Nephron (organoid): ENCODE measurements around the gene SNED1.
"Not testable (repeated sequence)": the region's sequence is repeated elsewhere in the genome, so short reads cannot be mapped to it uniquely, and the experiment has no call there.

ENCODE experiments used
- H3K27ac Mint-ChIP-seq, 3 experiments: 2 replicates each; pipeline ENCODE4 v1.8.0; 2020; ENCODE audit warnings: mixed read lengths in 3 of 3, mild to moderate bottlenecking in 2 of 3, moderate library complexity in 1 of 3
- H3K27me3 Mint-ChIP-seq: 2 replicates; pipeline ENCODE4 v1.8.0; 2021; ENCODE audit warnings: low read depth, mild to moderate bottlenecking, moderate library complexity, mixed read lengths
- H3K36me3 Mint-ChIP-seq: 2 replicates; pipeline ENCODE4 v1.8.0; 2020; ENCODE audit warnings: low read depth, mixed read lengths
- H3K4me1 Mint-ChIP-seq: 2 replicates; pipeline ENCODE4 v1.8.0; 2020; ENCODE audit warnings: mixed read lengths
- H3K4me3 Mint-ChIP-seq, 3 experiments: 2 replicates each; pipeline ENCODE4 v1.8.0; 2020; ENCODE audit warnings: mild to moderate bottlenecking in 3 of 3, mixed read lengths in 3 of 3, moderate library complexity in 2 of 3
- H3K9me3 Mint-ChIP-seq: 2 replicates; pipeline ENCODE4 v1.8.0; 2020; ENCODE audit warnings: mixed read lengths
- CTCF ChIP-seq, 3 experiments: fragments of 200-600 bp; sonication (generic); IDR thresholded peaks; one replicate each; pipeline ENCODE4 v1.5.0; 2021; ENCODE audit warnings: antibody characterized with exemption in 3 of 3; ENCODE audit not compliant: unreplicated experiment in 3 of 3

SNED1 gene

GRCh38 chr2:240972201-240972600, 26.2 kb upstream of the SNED1 start:
- H3K27me3 Mint-ChIP-seq = peaks cover 27% of the 10 kb centered on the region
- no peaks in the 10 kb centered on the region for H3K36me3 Mint-ChIP-seq
- TF ChIP-seq CTCF (IDR thresholded peaks at IDR 0.05; ENCODE audit: unreplicated experiment in 3 of 3) = no peak
- peaks cover 20% of the 10 kb centered on the region for H3K4me1 Mint-ChIP-seq
- peaks cover 6% of the 10 kb centered on the region for H3K9me3 Mint-ChIP-seq
- no peak overlapping the region for H3K4me3 Mint-ChIP-seq
- peak overlapping the region in 2 of 3 experiments; percentile 57 to 72 for H3K27ac Mint-ChIP-seq

- Mint-ChIP-seq H3K4me3 (no peak overlapping the region), H3K9me3 (peaks cover 6% of the 10 kb centered on the region), H3K27ac (peak overlapping the region in 2 of 3 experiments; percentile 52 to 72), H3K4me1 (peaks cover 20% of the 10 kb centered on the region), H3K27me3 (peaks cover 27% of the 10 kb centered on the region), H3K36me3 (no peaks in the 10 kb centered on the region)
- TF ChIP-seq CTCF (IDR thresholded peaks at IDR 0.05; ENCODE audit: unreplicated experiment in 3 of 3) = no peak
Measured at GRCh38 chr2:240972636-240973521, 25.5 kb upstream of the SNED1 start.

- no peak for TF ChIP-seq CTCF (IDR thresholded peaks at IDR 0.05; ENCODE audit: unreplicated experiment in 3 of 3)
- H3K9me3 Mint-ChIP-seq = peaks cover 6% of the 10 kb centered on the region
- H3K27ac Mint-ChIP-seq = no peak overlapping the region
- peaks cover 27% of the 10 kb centered on the region for H3K27me3 Mint-ChIP-seq
- H3K36me3 Mint-ChIP-seq = no peaks in the 10 kb centered on the region
- peaks cover 19% of the 10 kb centered on the region for H3K4me1 Mint-ChIP-seq
- H3K4me3 Mint-ChIP-seq = no peak overlapping the region
Measured at GRCh38 chr2:240974771-240975572, 23.4 kb upstream of the SNED1 start.

GRCh38 chr2:240975903-240976302, 22.5 kb upstream of the SNED1 start:
- H3K4me3 Mint-ChIP-seq, H3K9me3 Mint-ChIP-seq, H3K27ac Mint-ChIP-seq, H3K36me3 Mint-ChIP-seq: not testable (repeated sequence)
- H3K4me1 Mint-ChIP-seq = peaks cover 15% of the 10 kb centered on the region
- peaks cover 23% of the 10 kb centered on the region for H3K27me3 Mint-ChIP-seq

GRCh38 chr2:240981280-240981679, 17.1 kb upstream of the SNED1 start:
- peak overlapping the region in 2 of 3 experiments; percentile 69 to 83 for H3K27ac Mint-ChIP-seq

More at GRCh38 chr2:240981280-240981679, 17.1 kb upstream of the SNED1 start:
- H3K4me3 Mint-ChIP-seq = no peak overlapping the region
- H3K4me1 Mint-ChIP-seq = peaks cover 8% of the 10 kb centered on the region
- H3K9me3 Mint-ChIP-seq = no peaks in the 10 kb centered on the region
- peaks cover 33% of the 10 kb centered on the region for H3K27me3 Mint-ChIP-seq
- no peaks in the 10 kb centered on the region for H3K36me3 Mint-ChIP-seq
- no peak for TF ChIP-seq CTCF (IDR thresholded peaks at IDR 0.05; ENCODE audit: unreplicated experiment in 3 of 3)
